SU-DHL-6 (cell line): Measurements from ENCODE around the gene MECR.

Experiments used
- H2AFZ ChIP-seq: fragments of 200-600 bp; sonication (generic); 2 replicates; pipeline ENCODE4 v1.6.1; 2014; ENCODE audit warnings: low read depth, mild to moderate bottlenecking, moderate library complexity, mixed read lengths, antibody characterized with exemption, low read length; ENCODE audit not compliant: severe bottlenecking
- H3F3A ChIP-seq: fragments of 200-600 bp; shearing (Covaris generic); 2 replicates; pipeline ENCODE4 v1.6.0; 2016; ENCODE audit warnings: antibody characterized with exemption, mild to moderate bottlenecking; ENCODE audit not compliant: insufficient read depth
- H3K27ac ChIP-seq: fragments of 200-600 bp; sonication (generic); 2 replicates; pipeline ENCODE4 v1.5.1; 2016; ENCODE audit warnings: low read depth, mild to moderate bottlenecking, low read length, moderate library complexity, mixed read lengths
- H3K27me3 ChIP-seq: fragments of 200-600 bp; sonication (generic), shearing (Covaris generic); 2 replicates; pipeline ENCODE4 v1.6.0; 2014; ENCODE audit warnings: mild to moderate bottlenecking, low read length
- H3K36me3 ChIP-seq: fragments of 200-600 bp; sonication (generic); 2 replicates; pipeline ENCODE4 v1.6.1; 2014; ENCODE audit warnings: mild to moderate bottlenecking, low read length, mixed read lengths
- H3K4me2 ChIP-seq: fragments of 300-600, 200-600 bp; shearing (Covaris generic), sonication (generic); 2 replicates; pipeline ENCODE4 v1.6.0; 2014; ENCODE audit warnings: low read length, low read depth, mild to moderate bottlenecking; ENCODE audit not compliant: poor library complexity, severe bottlenecking
- H3K4me3 ChIP-seq: fragments of 200-600 bp; sonication (generic); 2 replicates; pipeline ENCODE4 v1.5.1; 2014; ENCODE audit warnings: antibody characterized with exemption, low read length, mild to moderate bottlenecking, mixed read lengths; ENCODE audit not compliant: insufficient read depth, poor library complexity, severe bottlenecking
- H3K79me2 ChIP-seq: fragments of 200-600 bp; sonication (generic); 2 replicates; pipeline ENCODE4 v1.6.1; 2014; ENCODE audit warnings: mild to moderate bottlenecking, low read length, moderate library complexity; ENCODE audit not compliant: insufficient read depth
- H3K9ac ChIP-seq: fragments of 200-600 bp; sonication (generic); 2 replicates; pipeline ENCODE4 v1.7.0; 2014; ENCODE audit warnings: mild to moderate bottlenecking, low read length
- H3K9me2 ChIP-seq: fragments of 200-600 bp; sonication (generic); replicated peaks from 2 replicates; pipeline ENCODE4 v1.6.1; 2014; ENCODE audit warnings: low read length; ENCODE audit not compliant: insufficient read depth
- H3K9me3 ChIP-seq: fragments of 200-600 bp; sonication (generic); 2 replicates; pipeline ENCODE4 v1.6.1; 2014; ENCODE audit warnings: low read length, mixed read lengths; ENCODE audit not compliant: insufficient read depth
- H4K20me1 ChIP-seq: fragments of 200-600 bp; sonication (generic); 2 replicates; pipeline ENCODE4 v1.6.1; 2014; ENCODE audit warnings: low read depth, mild to moderate bottlenecking, antibody characterized with exemption, low read length, moderate library complexity, mixed read lengths
- EZH2phosphoT487 ChIP-seq: fragments of 200-600 bp; sonication (generic), shearing (Covaris generic); conservative IDR thresholded peaks from 2 replicates; pipeline ENCODE4 v1.6.1; 2018; ENCODE audit warnings: mild to moderate bottlenecking, antibody characterized with exemption, low read length, moderate library complexity, mixed read lengths
- TF ChIP-seq, protein P1 (sequence below): fragments of 200-600 bp; sonication (generic); IDR thresholded peaks from one replicate; pipeline ENCODE4 v1.5.1; 2017; ENCODE audit warnings: antibody characterized with exemption, mild to moderate bottlenecking, low read length, moderate library complexity; ENCODE audit not compliant: insufficient read depth, poor library complexity, severe bottlenecking

MECR gene

DNA sequence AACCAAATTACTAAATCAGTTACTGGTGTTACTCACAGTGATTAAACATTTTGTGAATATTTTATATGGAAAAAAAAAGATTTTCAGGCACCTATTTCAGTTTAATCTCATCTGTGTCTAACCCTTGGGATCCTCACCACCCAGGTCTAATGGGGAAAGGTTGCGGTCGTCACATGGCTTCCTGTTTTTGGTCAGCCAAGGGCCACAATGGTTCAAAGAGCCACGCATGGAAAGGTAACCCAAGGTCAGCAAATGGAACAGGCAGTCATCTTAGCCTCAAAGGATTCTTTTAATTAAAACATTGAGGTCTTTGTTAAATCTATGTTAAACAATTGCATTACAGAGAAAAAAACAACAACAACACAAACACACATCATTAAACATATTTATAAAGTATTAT, 71.0 kb downstream of the MECR start:
- Histone ChIP-seq H3K9me2 (no peaks in the 10 kb centered on the region), H3K4me3 (no peak overlapping the region), H3F3A (peaks cover 11% of the 10 kb centered on the region; the same call in 1 of the 2 replicates), H3K79me2 (peaks cover 65% of the 10 kb centered on the region), H2AFZ (no peak overlapping the region), H3K9ac (no peak overlapping the region), H3K9me3 (no peaks in the 10 kb centered on the region), H3K27ac (no peak overlapping the region), H3K4me2 (no peak overlapping the region), H3K27me3 (no peaks in the 10 kb centered on the region), H3K36me3 (peaks cover 42% of the 10 kb centered on the region; the same call in 1 of the 2 replicates), H4K20me1 (peaks cover 35% of the 10 kb centered on the region)
- no peak for TF ChIP-seq EZH2phosphoT487
- TF ChIP-seq, protein P1, sequence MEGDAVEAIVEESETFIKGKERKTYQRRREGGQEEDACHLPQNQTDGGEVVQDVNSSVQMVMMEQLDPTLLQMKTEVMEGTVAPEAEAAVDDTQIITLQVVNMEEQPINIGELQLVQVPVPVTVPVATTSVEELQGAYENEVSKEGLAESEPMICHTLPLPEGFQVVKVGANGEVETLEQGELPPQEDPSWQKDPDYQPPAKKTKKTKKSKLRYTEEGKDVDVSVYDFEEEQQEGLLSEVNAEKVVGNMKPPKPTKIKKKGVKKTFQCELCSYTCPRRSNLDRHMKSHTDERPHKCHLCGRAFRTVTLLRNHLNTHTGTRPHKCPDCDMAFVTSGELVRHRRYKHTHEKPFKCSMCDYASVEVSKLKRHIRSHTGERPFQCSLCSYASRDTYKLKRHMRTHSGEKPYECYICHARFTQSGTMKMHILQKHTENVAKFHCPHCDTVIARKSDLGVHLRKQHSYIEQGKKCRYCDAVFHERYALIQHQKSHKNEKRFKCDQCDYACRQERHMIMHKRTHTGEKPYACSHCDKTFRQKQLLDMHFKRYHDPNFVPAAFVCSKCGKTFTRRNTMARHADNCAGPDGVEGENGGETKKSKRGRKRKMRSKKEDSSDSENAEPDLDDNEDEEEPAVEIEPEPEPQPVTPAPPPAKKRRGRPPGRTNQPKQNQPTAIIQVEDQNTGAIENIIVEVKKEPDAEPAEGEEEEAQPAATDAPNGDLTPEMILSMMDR, result no peak

DNA sequence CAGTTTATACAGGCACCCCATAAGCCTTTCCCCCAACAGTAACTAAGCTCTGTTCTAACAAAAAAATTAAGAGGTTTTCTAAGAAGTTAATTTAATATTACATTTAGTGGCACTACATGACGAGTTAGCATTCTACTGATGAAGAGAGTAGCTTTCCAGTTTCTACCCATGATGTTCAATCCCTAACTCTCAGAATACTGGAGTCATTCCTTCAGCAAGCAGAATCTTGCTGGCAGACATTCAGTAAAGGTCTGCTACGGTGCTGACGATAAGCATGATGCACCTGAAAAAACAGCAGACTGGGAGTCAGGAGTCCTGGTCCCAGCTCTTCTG, 73.5 kb downstream of the MECR start:
- no peak overlapping the region for H3K27ac ChIP-seq
- peaks cover 43% of the 10 kb centered on the region for H3K79me2 ChIP-seq
- no peaks in the 10 kb centered on the region for H3K27me3 ChIP-seq
- no peak overlapping the region for H2AFZ ChIP-seq
- no peak overlapping the region for H3K9ac ChIP-seq
- no peaks in the 10 kb centered on the region for H3K9me2 ChIP-seq
- no peak overlapping the region for H3K4me2 ChIP-seq
- H4K20me1 ChIP-seq, result peaks cover 17% of the 10 kb centered on the region
- peaks cover 46% of the 10 kb centered on the region; the same call in 1 of the 2 replicates for H3K36me3 ChIP-seq
- H3F3A ChIP-seq, result peaks cover 5% of the 10 kb centered on the region; the same call in 1 of the 2 replicates
- H3K4me3 ChIP-seq, result no peak overlapping the region
- no peak for TF ChIP-seq EZH2phosphoT487
- TF ChIP-seq, protein P1, result no peak
- H3K9me3 ChIP-seq, result no peaks in the 10 kb centered on the region

DNA sequence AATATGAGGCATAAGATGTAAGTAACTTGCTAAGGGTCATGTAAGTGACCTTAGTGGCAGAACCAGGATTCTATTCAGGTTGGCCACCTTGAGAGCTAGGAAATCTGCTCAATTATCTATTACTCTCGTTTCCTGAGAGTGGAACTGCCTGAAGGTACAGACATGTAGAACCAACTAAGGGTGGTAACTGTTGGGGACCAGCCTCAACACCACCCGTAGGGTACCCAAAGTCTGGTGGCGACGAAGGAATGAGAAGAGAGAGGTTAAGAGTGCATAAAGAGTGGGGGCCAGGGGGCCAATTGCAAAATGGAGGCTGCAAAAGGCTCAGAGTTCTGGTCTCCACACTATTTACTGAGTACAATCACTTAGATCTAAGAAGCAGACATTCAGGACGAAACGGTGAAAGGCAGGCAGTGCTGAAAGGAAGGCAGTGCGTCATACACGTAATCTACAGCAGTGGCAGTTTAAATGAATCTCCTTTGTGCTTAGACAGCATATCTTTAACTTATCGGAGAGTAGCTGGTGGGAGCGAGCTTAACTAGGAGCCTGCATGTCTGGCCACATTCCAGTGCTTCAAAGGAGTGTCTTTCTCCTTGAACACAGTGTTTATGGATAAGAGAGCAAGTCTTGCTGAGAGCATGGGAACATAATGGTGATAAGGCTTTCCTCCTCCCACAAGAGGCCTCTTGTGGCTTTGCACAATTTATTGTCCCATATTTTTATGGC, 74.0 kb downstream of the MECR start:
- Histone ChIP-seq H3K9ac (no peak overlapping the region), H4K20me1 (peaks cover 17% of the 10 kb centered on the region), H3K27me3 (no peaks in the 10 kb centered on the region), H3K9me3 (no peaks in the 10 kb centered on the region), H3K9me2 (no peaks in the 10 kb centered on the region), H3F3A (peaks cover 5% of the 10 kb centered on the region; the same call in 1 of the 2 replicates), H3K4me3 (no peak overlapping the region), H3K27ac (no peak overlapping the region), H3K4me2 (no peak overlapping the region), H3K36me3 (peaks cover 47% of the 10 kb centered on the region; the same call in 1 of the 2 replicates), H3K79me2 (peaks cover 38% of the 10 kb centered on the region), H2AFZ (no peak overlapping the region)
- no peak for TF ChIP-seq EZH2phosphoT487
- TF ChIP-seq, protein P1, result no peak
